ENCODE results near the gene SYT8.
"Not testable (repeated sequence)": the region's sequence is repeated elsewhere in the genome, so short reads cannot be mapped to it uniquely, and the experiment has no call there.

The SYT8 gene, protein sequence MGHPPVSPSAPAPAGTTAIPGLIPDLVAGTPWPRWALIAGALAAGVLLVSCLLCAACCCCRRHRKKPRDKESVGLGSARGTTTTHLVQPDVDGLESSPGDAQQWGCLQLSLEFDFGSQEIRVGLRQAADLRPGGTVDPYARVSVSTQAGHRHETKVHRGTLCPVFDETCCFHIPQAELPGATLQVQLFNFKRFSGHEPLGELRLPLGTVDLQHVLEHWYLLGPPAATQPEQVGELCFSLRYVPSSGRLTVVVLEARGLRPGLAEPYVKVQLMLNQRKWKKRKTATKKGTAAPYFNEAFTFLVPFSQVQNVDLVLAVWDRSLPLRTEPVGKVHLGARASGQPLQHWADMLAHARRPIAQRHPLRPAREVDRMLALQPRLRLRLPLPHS

DNA sequence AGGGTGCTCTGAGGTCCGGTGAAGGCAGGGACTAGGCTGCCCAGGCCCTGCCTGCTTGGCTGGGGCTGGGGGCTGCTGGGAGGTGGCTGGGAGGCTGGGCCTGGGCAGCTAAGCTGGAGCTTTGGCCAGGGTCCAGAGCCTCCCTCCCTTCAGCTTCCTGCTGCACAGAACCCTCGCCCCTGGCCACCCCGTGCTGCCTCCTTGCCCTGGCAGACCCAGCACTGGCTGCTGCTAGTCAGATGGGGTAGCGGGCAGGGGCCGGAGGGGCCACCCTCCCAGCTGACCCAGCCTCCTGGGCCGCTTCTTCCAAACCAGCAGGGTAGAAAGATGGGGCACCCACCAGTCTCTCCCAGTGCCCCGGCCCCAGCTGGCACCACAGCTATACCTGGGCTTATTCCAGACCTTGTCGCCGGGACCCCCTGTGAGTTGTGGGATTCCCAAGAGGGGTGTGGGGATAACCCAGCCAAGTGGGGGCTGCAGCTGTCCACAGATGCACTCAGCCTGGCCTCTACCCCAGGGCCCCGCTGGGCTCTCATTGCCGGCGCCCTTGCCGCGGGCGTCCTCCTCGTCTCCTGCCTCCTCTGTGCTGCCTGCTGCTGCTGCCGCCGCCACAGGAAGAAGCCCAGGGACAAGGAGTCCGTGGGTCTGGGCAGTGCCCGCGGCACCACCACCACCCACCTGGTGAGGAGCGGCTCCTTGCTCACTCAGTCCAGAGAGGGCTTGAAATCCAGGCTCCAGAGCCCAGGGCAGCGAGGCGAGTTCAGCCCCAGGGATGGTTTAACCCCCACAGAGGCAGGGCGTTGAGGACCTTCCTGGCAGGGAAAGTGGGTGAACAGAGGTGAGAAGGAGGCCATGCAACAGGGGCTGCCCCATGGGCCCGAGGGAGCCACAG is at the start of gene SYT8:
Gene SYT8 (plus strand): TSS at position 212 of the 892 bp plus-strand sequence. CDS start 116 bp downstream, at position 328.
- no peak for DNase-seq (ENCODE audit: low read depth in 3 of 3)

DNA sequence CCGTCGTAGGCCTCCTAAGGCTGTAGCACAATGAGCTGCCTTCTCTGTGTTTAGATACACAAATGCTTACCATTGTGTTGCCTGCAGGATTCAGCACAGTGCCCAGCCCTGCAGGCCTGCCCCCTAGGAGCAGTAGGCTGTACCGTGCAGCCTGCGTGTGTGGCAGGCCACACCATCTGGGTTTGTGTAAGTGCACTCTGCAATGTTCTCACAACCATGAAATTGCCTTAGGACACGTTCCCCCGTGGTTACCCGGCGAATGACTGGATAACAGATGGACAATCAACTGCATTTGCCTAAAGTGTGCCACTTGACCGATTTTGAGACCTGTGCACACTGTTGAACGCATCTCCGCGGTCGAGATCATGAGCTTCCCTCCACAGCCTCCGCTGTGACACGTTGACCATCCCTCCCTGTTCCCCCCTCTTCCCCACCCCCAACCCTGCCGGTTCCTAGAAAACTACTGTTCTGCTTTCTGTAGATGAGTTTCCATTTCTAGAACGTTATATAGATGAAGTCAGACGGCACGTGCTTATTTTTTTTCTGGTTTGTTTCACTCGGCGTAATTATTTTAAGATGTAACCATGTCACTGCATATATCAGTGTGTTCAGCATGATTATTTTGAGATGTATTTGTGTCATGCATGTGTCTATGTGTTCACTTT is 48.9 kb upstream of the SYT8 start:
- no peak for DNase-seq (ENCODE audit: low read depth in 3 of 3)

DNA sequence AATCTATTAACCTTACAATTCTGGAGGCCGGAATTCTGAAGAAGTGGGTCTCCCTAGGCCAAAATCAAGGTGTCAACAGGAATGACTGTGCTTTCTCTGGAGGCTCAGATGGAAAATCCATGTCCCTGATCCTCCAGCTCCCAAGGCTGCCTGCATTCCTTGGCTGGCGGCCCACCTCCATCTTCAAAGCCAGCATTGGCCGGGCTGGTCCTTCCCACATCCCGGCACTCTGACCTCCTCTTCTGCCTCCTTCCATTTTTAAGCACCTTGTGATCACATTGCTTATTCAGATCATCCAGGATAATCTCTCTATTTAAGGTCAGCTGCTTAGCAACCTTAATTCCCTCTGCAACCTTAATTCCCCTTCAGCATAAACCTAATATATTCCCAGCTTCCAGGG is 48.3 kb upstream of the SYT8 start:
- DNase-seq (ENCODE audit: low read depth in 3 of 3): no peak

DNA sequence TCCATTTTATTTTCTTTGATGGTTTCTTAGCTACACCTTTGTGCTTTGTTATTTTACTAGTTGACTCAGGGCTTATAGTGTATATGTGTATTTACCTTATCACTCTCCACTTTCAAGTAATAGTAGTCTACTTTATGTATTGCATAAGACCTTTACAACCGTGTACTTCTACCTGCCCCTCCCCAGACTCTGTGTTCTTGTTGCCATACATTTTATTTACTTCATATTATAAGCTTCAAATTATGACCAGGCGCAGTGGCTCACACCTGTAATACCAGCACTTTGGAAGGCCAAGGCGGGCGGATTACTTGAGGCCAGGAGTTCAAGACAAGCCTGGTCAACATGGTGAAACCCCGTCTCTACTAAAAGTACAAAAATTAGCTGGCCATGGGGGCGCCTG is 42.9 kb upstream of the SYT8 start:
- no peak for DNase-seq (ENCODE audit: low read depth in 3 of 3)

DNA sequence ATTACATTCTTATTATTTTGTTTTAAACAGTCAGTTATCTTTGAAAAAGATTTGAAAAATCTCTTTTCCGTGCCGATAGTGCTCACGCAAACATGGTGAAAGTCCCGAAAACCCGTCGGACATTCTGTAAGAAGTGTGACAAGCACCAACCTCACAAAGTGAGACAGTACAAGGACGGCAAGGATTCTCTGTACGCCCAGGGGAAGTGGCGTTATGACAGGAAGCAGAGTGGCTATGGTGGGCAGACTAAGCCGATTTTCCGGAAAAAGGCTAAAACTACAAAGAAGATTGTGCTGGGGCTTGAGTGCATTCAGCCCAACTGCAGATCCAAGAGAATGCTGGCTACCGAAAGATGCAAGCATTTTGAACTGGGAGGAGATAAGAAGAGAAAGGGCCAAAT is 42.3 kb upstream of the SYT8 start:
- DNase-seq (ENCODE audit: low read depth in 3 of 3): no peak

DNA sequence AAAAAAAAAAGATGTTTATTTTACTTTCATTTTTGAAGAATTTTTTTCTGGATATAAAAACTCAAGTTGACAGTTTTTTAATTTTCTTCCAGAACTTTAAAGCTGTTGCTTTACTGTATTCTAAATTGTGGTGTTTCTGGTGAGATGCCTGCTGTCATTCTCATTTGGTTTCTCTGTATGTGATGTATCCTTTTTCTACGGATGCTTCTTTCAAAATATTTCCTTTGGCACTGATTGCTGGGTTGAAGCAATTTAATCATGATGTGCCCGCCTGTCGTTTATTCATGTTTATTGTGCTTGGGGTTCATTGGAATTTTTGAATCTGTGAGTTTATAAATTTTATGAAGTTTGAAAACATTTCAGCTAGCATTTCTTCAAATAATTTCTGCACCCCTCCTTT is 41.7 kb upstream of the SYT8 start:
- no peak for DNase-seq (ENCODE audit: low read depth in 3 of 3)

DNA sequence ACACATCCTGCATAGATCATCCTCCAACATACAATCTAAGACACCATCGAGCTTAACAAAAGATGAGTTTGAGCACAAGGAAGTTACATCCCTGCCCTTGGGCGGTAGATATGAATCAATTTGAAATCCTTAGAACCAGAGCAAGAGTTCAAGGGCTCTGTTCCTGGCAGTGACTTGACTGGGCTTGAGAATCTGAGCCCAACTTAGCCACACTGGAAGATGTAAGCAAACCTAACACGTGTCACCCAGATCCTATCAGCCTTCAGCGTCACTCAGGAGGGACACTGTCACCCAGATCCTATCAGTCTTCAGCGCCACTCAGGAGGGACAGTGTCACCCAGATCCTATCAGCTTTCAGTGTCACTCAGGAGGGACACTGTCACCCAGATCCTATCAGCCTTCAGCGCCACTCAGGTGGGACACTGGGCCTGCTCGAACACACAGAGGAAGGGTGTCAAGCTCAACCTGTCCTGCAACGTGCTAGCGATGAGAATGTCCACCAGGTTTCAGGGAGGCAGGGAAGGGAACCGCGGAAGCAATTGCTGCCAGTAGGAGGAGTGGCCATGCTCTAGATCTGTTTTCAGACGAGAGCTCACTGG is 38.3 kb upstream of the SYT8 start:
- no peak for DNase-seq (ENCODE audit: low read depth in 3 of 3)

DNA sequence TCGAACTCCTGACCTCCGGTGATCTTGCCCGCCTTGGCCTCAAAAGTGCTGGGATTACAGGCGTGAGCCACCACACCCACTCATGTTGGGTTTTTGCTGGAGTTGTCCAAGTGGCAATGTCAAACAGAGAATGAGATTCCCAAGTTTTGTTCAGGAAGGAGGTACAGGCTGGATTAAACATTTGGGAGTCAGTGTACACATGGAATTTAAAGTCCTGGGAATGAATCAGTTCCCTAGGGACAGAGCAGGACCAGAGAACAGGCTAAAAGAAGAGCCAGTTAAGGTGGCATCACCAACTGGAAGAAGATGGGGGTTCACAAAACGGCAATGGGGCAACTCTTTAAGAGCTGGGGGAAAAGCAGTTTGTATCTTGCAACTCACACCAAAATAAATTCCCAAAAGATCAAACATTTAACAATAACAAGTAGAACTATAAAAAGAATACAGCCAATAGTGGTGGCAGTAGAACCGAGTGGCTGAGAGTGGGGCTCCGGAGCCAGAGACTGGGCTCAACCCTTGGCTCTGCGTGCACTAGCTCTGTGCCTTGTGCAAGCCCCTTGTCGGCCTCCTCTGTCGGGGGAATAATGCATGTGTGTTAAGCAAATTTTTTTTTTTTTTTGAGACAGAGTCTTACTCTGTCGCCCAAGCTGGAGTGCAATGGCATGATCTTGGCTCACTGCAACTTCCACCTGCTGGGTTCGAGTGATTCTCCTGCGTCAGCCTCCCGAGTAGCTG is 37.2 kb upstream of the SYT8 start:
- no peak for DNase-seq (ENCODE audit: low read depth in 3 of 3)

DNA sequence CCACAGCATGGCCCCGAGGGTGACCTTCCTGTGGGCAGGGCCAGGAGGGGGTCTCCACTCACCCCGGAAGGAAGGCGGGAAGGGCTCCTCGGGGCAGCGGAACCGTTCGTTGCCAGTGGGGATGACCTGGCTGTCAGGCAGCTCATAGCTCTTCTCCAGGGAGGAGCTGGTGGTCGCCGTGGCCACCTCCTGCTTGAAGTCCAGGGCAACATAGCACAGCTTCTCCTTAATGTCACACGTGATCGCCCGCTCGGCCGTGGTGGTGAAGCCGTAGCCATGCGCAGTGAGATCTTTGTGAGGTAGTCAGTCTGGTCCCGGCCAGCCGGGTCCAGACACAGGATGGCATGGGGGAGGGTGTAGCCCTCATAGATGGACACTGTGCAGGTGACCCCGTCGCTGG is 31.5 kb upstream of the SYT8 start:
- no peak for DNase-seq (ENCODE audit: low read depth in 3 of 3)

DNA sequence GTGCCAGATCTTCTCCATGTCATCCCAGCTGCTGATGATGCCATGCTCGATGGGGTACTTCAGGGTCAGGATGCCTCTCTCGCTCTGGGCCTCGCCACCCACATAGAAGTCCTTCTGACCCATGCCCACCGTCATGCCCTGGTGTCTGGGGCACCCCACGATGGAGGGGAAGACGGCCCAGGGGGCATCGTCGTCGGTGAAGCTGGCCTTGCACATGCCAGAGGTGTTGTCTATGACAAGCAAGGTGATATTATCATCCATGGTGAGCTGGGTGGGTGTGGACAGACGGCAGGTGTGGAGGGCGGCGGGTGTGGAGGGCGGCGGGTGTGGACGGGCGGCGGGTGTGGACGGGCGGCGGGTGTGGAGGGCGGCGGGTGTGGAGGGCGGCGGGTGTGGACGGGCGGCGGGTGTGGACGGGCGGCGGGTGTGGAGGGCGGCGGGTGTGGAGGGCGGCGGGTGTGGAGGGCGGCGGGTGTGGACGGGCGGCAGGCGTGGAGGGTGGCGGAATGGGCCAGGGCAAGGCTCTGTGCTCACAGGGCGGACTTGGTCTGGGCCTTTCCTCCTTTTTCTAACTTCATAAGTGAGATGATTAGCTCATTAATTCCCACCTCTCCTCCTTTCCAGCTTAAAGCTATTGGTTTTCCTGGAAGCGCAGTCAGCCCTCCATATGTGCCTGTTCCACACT is 30.8 kb upstream of the SYT8 start:
- DNase-seq (ENCODE audit: low read depth in 3 of 3): not testable (repeated sequence)

DNA sequence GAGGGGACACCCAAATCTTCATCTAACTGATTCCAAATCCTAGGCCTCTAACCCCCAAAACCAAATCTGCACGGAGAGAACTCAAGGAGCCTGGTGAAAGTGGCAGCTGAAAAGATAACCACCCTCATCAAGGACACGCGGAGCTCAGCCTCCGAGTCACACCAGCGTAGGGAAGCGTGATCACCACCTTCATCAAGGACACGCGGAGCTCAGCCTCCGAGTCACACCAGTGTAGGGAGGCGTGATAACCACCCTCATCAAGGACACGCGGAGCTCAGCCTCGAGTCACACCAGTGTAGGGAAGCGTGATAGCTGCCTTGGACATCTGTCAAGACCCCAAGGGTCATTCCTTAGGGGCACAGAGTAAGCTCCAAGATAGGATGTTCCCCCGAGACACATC is 29.3 kb upstream of the SYT8 start:
- no peak for DNase-seq (ENCODE audit: low read depth in 3 of 3)

DNA sequence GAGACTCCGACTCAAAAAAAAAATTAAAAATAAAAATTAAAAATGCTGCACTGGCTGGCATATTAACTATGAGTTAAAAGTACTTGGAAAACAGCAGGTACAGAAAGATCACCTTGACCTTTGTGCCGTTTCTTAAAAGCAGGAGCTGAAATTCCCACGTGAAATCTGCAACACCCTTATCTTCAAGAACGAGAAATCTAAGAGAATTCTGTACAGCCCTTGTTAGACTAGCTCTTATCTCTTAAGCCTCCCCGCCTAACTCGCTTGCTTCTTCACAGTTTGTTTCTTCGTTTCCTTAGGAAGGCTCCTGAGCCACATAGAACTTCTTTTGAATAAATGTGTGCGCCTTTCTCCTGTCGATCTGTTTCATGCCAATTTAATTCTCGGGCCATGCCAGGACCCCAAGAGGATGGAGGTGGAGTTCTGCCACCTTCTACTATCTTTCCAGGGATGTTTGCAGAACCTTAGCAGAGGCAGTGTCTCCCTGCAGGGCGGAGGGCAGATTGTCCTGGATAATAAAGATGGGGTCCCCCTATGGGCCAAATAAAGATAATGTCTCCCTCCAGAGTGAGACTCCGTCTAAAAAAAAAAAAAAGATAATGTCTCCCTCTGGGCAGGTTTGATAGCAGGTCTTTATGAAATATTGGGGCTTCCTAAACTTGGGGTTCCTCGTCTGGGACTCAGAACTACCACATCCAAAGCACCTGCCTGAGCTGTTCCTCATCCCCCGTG is 27.4 kb upstream of the SYT8 start:
- no peak for DNase-seq (ENCODE audit: low read depth in 3 of 3)

DNA sequence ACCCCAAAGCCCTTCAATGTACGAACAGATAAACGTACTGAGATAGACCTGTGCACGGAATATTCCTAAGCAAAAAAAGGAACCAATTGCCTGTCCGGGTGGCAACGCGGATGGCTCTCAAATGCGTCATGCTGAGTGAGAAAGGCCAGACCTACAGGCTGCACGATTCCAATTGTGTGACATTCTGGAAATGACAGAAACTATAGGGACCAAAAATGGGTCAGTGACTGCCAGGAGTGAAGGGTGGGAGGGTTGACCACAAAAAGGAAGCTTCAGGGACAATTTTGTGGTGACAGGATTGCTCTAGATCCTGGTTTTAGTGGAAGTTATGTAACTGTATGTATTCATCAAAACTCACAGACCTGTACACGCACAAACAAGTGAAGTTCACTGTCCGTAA is 24.0 kb upstream of the SYT8 start:
- DNase-seq (ENCODE audit: low read depth in 3 of 3): no peak

DNA sequence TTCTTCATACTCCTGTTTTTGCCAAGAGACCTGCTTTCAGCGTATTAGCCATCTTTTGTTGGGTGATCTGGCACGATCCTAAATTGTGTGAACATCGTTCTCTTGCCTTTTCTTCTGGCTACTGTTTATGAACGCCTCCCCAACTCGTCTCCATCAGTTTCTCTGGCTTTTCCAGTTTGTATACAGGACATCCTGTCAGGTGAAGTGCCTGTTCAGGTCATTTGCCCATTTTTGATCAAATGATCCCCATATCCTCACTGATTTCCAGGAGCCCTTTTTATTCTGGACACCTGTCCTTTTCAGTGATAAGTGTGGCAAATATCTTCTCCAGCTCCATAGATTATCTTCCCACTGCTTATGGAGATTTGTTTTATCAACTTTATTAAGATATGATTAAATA is 22.5 kb upstream of the SYT8 start:
- no peak for DNase-seq (ENCODE audit: low read depth in 3 of 3)

DNA sequence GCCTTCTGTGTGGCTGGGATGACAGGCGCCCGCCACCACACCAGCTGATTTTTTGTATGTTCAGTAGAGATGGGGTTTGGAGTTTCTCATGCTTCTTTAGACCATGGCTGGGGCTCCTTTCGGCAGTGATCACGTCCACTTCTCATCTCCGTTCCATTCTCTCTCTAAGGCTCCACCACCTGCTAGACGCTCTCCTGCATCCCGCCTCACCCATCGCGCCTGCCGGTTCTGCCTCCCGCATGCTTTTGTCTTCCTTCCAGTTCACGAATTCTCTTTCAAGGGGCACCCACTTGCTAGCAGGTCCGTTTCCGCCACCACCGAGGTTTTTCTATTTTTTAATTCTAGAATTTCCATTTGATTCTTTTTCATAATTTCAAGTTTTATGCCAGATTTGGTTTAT is 22.0 kb upstream of the SYT8 start:
- no peak for DNase-seq (ENCODE audit: low read depth in 3 of 3)

DNA sequence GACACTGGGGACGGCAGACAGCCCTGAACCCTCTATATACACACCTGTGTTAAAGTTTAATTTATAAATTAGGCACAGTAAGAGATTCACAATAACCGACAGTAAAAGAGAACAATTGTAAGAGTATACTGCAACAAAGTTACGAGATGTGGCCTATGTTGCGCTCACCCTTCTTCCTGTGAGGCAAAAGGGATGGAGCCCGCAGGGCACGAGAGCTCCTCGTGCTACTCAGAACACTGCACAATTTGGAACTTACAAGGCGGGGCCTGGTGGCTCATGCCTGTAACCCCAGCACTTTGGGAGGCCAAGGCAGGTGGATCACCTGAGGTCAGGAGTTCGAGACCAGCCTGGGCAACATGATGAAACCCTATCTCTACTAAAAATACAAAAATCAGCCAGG is 21.4 kb upstream of the SYT8 start:
- not testable (repeated sequence) for DNase-seq (ENCODE audit: low read depth in 3 of 3)

DNA sequence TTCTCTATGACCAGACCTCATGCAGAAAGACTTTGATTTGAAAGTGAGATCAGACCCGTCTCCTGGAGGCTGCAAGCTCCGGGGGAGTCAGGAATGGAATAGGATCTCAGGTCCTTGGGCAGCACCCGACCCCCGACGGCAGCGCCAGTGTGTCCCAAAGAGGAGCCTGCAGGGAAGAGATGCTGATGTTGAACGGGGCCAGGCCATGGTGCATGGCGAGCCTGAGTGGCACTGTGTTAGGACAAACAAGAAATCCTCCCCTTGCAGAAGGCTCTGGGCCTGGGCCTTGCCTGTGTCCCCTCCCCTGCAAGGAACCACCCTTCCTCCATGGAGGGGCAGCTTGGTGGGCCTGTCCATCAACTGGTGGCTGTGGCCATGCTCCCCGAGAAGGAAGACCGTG is 20.1 kb upstream of the SYT8 start:
- DNase-seq (ENCODE audit: low read depth in 3 of 3): no peak

DNA sequence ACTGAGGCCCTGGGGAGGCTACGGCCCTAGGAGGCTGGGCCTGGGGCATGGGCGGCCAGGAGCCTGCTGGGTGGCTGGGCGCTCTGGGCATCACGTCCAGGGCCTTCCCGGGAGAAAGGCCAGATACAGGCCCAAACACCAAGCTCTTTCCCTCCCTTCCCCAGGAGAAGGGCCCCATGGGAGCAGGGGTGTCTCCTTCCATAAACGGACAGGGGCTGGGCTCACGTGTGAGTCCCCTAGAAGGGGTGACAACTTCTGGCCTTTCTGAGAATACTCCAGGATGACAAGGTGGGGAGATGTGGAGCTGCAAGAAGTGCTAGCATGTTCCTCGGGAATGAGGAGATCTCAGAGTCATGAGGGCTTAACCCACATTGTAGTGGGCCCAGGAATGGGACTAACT is 19.5 kb upstream of the SYT8 start:
- no peak for DNase-seq (ENCODE audit: low read depth in 3 of 3)

DNA sequence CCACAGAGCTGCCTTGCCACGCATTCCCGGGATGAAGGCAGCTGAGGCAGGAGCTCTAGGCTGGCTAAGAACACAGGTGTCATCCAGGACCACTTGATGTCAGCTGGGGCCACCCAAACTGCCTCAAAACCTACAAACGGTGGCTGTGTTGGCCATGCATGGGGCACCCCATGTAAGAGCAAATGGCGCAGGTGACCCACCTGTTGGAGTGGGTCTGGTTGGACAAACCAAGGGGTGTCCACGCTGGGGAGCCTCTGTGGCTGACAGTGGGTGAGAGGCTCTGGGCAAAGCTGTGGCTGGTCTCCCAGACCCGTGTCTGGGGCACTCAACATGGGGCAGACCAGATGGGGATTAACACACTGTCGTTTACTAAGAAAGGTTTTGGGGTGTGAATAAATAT is 19.0 kb upstream of the SYT8 start:
- no peak for DNase-seq (ENCODE audit: low read depth in 3 of 3)

DNA sequence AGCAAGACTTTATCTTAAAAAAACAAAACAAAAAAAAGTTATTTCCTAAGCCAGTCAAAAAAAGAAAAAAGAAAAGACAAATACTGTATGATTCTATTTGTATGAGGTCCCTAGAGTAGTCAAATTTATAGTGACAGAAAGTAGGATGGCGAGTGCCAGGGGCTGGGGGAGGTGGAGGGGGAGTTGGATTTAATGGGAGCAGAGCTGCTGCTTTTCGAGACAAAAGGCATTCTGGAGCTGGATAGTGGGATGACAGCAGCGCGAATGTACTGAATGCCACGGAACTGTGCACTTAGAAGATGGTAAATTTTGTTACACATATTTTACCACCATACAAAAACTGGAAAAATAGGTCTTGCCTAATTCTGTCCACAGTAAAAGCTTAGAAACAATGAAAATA is 17.8 kb upstream of the SYT8 start:
- no peak for DNase-seq (ENCODE audit: low read depth in 3 of 3)

All from stimulated activated CD4-positive, alpha-beta T cell treated with anti-CD3 and anti-CD28 coated beads, TNF-alpha, amount 100 ng/mL, for 4 hours (primary cell).